Glutamatergic neuron (in vitro differentiated cells): ENCODE data around the gene CLINT1. TPM values are rescaled to one million over a fixed set of nuclear protein-coding genes. Genes with fewer than 3 reads are reported as not detected.

Experiments
- DNase-seq: peaks from one replicate; pipeline ENCODE4 v3.0.0; 2022
- H3K27ac Mint-ChIP-seq: one replicate; pipeline ENCODE4 v1.8.0; 2020; ENCODE audit warnings: mild to moderate bottlenecking, mixed read lengths, inconsistent platforms; ENCODE audit not compliant: unreplicated experiment
- H3K27me3 Mint-ChIP-seq: one replicate; pipeline ENCODE4 v1.8.0; 2020; ENCODE audit warnings: mild to moderate bottlenecking, moderate library complexity, mixed read lengths, inconsistent platforms; ENCODE audit not compliant: unreplicated experiment
- H3K36me3 Mint-ChIP-seq: one replicate; pipeline ENCODE4 v1.8.0; 2020; ENCODE audit warnings: mild to moderate bottlenecking, mixed read lengths, inconsistent platforms; ENCODE audit not compliant: unreplicated experiment
- H3K4me1 Mint-ChIP-seq: one replicate; pipeline ENCODE4 v1.8.0; 2020; ENCODE audit warnings: mild to moderate bottlenecking, low read depth, mixed read lengths, inconsistent platforms; ENCODE audit not compliant: unreplicated experiment
- H3K4me3 Mint-ChIP-seq: one replicate; pipeline ENCODE4 v1.8.0; 2020; ENCODE audit warnings: mild to moderate bottlenecking, mixed read lengths, inconsistent platforms; ENCODE audit not compliant: unreplicated experiment
- H3K9me3 Mint-ChIP-seq: one replicate; pipeline ENCODE4 v1.8.0; 2020; ENCODE audit warnings: mild to moderate bottlenecking, moderate library complexity, mixed read lengths, inconsistent platforms; ENCODE audit not compliant: unreplicated experiment
- total RNA-seq: library from RNA; stranded (reverse); fragmentation: NEBNext Ultra II Directional; extraction: Animal tissue kit (Norgen Biotek cat#: 25700); gene quantifications from one replicate; pipeline ENCODE4 v1.2.1, GENCODE V29; 2021; ENCODE audit not compliant: unreplicated experiment
- TF ChIP-seq, protein P1 (sequence below): fragments of 200-600 bp; sonication (generic); IDR thresholded peaks from one replicate; pipeline ENCODE4 v1.5.0; 2021; ENCODE audit not compliant: partially characterized antibody, unreplicated experiment

Gene CLINT1
- total RNA-seq, 1 donor from 2014 or later, result 38.0 TPM

- H3K9me3 Mint-ChIP-seq, result no peaks in the 10 kb centered on the region
Observed at GRCh38 chr5:157845914-157846598, 12.9 kb downstream of the CLINT1 start.

DNA sequence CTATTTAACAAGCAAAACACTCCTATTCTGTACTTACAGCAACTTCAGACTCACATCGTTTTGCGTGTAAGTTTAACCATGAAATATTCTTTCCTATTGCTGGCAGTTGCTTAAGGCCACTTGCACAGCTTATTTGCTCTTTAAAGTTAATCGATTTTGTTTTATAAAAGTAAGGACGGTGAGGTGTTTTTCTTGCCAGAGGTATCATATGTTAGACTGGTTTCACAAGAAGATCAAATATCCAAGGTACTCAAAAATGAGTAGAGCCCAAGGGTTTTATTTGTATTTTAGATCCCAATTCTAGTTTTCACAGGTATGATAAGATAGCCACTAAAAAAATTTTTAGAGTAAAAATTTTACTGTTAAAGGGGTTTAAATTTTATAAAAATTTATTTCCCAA is 16.2 kb downstream of the CLINT1 start:
- Mint-ChIP-seq H3K36me3 (peaks cover 12% of the 10 kb centered on the region), H3K4me1 (no peaks in the 10 kb centered on the region), H3K4me3 (no peak overlapping the region), H3K9me3 (no peaks in the 10 kb centered on the region), H3K27ac (no peak overlapping the region), H3K27me3 (no peaks in the 10 kb centered on the region)
- DNase-seq, result no peak
- TF ChIP-seq, protein P1, sequence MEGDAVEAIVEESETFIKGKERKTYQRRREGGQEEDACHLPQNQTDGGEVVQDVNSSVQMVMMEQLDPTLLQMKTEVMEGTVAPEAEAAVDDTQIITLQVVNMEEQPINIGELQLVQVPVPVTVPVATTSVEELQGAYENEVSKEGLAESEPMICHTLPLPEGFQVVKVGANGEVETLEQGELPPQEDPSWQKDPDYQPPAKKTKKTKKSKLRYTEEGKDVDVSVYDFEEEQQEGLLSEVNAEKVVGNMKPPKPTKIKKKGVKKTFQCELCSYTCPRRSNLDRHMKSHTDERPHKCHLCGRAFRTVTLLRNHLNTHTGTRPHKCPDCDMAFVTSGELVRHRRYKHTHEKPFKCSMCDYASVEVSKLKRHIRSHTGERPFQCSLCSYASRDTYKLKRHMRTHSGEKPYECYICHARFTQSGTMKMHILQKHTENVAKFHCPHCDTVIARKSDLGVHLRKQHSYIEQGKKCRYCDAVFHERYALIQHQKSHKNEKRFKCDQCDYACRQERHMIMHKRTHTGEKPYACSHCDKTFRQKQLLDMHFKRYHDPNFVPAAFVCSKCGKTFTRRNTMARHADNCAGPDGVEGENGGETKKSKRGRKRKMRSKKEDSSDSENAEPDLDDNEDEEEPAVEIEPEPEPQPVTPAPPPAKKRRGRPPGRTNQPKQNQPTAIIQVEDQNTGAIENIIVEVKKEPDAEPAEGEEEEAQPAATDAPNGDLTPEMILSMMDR, result no peak

More at GRCh38 chr5:157845914-157846598, 12.9 kb downstream of the CLINT1 start:
- TF ChIP-seq, protein P1, result no peak
- no peaks in the 10 kb centered on the region for H3K27me3 Mint-ChIP-seq
- H3K4me3 Mint-ChIP-seq, result no peak overlapping the region
- peaks cover 6% of the 10 kb centered on the region for H3K4me1 Mint-ChIP-seq
- DNase-seq, result no peak
- peaks cover 12% of the 10 kb centered on the region for H3K36me3 Mint-ChIP-seq
- H3K27ac Mint-ChIP-seq, result no peak overlapping the region

DNA sequence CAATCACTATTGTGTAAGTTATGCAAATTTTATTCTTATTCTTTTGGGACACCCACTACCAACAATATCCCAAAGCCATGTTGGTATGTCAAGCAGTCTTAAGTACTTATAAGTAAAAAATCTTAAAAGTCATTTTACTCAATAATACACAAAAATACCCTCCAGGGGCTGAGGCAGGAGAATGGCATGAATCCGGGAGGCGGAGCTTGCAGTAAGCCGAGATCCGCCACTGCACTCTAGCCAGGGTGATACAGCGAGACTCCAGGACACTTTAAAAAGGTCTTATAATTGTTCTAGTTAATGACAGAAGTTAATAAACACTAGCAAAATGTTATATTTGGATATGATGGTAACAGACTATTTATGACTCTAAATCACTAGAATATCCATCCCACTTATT is 16.8 kb downstream of the CLINT1 start:
- Mint-ChIP-seq H3K4me3 (no peak overlapping the region), H3K36me3 (peaks cover 12% of the 10 kb centered on the region), H3K4me1 (no peaks in the 10 kb centered on the region), H3K27ac (no peak overlapping the region), H3K27me3 (no peaks in the 10 kb centered on the region), H3K9me3 (no peaks in the 10 kb centered on the region)
- no peak for DNase-seq
- TF ChIP-seq, protein P1, result no peak

DNA sequence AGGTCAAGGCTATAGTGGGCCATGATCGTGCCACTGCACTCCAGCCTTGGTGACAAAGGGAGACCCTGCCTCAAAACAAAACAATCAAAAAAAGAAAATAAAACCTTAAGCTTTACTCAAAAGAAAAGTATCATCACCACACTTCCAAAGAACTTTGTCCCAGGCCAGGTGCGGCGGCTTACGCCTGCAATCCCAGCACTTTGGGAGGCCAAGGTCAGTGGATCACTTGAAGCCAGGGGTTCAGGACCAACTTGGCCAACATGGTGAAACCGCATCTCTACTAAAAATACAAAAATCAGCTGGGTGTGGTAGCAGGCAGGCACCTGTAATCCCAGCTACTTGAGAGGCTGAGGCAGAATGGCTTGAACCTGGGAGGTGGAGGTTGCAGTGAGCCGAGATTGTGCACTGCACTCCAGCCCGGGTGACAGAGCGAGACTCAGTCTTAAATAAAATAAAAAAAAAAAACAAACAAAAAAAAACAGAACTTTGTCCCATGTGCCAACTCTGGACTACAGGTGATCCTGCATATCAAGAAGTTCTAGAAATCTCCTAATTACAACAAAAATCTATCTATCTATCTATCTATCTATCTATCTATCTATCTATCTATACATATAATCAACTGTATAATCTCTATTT is 19.7 kb downstream of the CLINT1 start:
- Mint-ChIP-seq H3K4me3 (no peak overlapping the region), H3K36me3 (no peaks in the 10 kb centered on the region), H3K9me3 (no peaks in the 10 kb centered on the region), H3K27me3 (no peaks in the 10 kb centered on the region), H3K4me1 (no peaks in the 10 kb centered on the region), H3K27ac (no peak overlapping the region)
- no peak for DNase-seq
- TF ChIP-seq, protein P1, result no peak

DNA sequence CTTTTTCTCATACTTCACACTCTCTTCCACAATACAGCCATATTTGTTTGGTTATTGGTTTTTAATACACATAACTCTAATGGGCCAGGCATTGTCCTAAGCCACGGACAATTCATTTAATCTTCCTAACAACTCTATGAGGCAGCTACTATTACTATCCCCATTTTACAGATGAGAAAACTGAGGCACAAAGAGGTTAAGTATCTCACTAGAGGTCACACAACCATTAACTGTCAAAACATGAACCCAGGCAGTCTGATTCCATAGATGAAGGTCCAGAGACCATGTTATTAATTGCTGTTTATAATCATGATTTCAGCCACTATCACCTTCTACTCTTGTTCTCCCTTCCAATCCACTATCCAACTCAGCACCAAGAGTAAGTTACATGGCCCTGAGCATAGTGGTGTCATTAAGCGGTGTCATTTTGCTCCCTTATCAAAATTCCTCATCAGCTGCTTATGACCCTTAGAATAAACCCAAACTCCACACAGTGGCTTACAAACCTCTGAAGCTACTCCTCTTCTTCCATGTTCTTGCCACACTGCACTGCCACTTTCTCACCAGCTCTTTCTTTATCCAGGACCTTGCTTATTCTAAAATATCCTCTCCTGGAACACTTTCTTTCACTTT is 22.7 kb downstream of the CLINT1 start:
- no peak for DNase-seq
- H3K27ac Mint-ChIP-seq, result no peak overlapping the region
- H3K4me3 Mint-ChIP-seq, result no peak overlapping the region
- H3K36me3 Mint-ChIP-seq, result no peaks in the 10 kb centered on the region
- H3K27me3 Mint-ChIP-seq, result no peaks in the 10 kb centered on the region
- TF ChIP-seq, protein P1, result no peak
- H3K9me3 Mint-ChIP-seq, result no peaks in the 10 kb centered on the region
- H3K4me1 Mint-ChIP-seq, result no peaks in the 10 kb centered on the region
